ENCODE data around the gene SPTBN4.
A peak's percentile ranks its signal among the peaks of the same experiment; 100 is the strongest.

The SPTBN4 gene

DNA sequence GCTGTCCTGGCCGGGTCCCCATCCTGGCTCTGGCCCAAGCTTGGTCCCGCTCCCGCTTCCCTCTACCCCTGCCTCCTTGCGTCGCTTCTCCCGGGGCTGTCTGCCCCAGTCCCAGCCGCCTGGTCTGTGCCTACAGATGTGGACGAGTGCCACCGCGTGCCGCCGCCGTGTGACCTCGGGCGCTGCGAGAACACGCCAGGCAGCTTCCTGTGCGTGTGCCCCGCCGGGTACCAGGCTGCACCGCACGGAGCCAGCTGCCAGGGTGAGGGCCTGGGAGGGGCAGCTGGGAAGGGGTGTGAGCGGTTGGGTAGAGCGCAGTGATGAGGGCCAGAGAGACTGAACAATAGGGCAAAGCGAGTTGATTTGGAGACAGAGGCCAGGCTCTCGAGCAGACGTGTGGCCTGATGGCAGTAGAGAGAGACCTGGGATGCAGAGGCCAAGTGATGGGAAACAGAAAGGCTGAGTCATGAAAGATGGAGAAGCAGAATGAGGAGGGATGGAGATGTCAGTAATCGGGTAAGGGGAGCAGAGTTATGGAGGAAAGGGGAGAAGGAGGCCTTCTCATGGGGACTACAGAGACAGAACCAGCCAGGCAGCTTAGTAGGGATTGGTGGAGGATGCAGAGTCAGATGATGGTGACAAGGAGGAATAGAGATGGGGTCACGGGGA lies 143.7 kb downstream of the SPTBN4 start:
- in situ Hi-C loops (cut with MboI; ENCODE audit: low pct_unique_long_range_greater_than_20kb, low sequenced_read_pairs, unreplicated experiment), result loop anchor here (25.0 kb wide), 1 partner anchor 298 kb away; no protein-coding TSS in a partner anchor
- TF ChIP-seq CTCF (IDR thresholded peaks at IDR 0.05; ENCODE audit: extremely low read depth, insufficient read depth, missing control alignments), result no peak
- no peak for DNase-seq (ENCODE audit: low spot score)

GRCh38 chr19:40611096-40611495 lies 144.3 kb downstream of the SPTBN4 start:
- in situ Hi-C loops (cut with MboI; ENCODE audit: low pct_unique_long_range_greater_than_20kb, low sequenced_read_pairs, unreplicated experiment), result loop anchor here (25.0 kb wide), 1 partner anchor 299 kb away; no protein-coding TSS in a partner anchor
- TF ChIP-seq CTCF (IDR thresholded peaks at IDR 0.05; ENCODE audit: extremely low read depth, insufficient read depth, missing control alignments), result no peak
- no peak for DNase-seq (ENCODE audit: low spot score)

- in situ Hi-C loops (cut with MboI; ENCODE audit: low pct_unique_long_range_greater_than_20kb, low sequenced_read_pairs, unreplicated experiment), result loop anchor here (25.0 kb wide), 1 partner anchor 300 kb away; no protein-coding TSS in a partner anchor
- TF ChIP-seq CTCF (IDR thresholded peaks at IDR 0.05; ENCODE audit: extremely low read depth, insufficient read depth, missing control alignments), result no peak
- DNase-seq (ENCODE audit: low spot score), result no peak
Observed at GRCh38 chr19:40611900-40612698, 145.3 kb downstream of the SPTBN4 start.

- peak; percentile 91 for DNase-seq (ENCODE audit: low spot score)
- in situ Hi-C loops (cut with MboI; ENCODE audit: low pct_unique_long_range_greater_than_20kb, low sequenced_read_pairs, unreplicated experiment), result loop anchor here (25.0 kb wide), 1 partner anchor 301 kb away; no protein-coding TSS in a partner anchor
- no peak for TF ChIP-seq CTCF (IDR thresholded peaks at IDR 0.05; ENCODE audit: extremely low read depth, insufficient read depth, missing control alignments)
Observed at GRCh38 chr19:40612831-40613689, 146.3 kb downstream of the SPTBN4 start.

DNA sequence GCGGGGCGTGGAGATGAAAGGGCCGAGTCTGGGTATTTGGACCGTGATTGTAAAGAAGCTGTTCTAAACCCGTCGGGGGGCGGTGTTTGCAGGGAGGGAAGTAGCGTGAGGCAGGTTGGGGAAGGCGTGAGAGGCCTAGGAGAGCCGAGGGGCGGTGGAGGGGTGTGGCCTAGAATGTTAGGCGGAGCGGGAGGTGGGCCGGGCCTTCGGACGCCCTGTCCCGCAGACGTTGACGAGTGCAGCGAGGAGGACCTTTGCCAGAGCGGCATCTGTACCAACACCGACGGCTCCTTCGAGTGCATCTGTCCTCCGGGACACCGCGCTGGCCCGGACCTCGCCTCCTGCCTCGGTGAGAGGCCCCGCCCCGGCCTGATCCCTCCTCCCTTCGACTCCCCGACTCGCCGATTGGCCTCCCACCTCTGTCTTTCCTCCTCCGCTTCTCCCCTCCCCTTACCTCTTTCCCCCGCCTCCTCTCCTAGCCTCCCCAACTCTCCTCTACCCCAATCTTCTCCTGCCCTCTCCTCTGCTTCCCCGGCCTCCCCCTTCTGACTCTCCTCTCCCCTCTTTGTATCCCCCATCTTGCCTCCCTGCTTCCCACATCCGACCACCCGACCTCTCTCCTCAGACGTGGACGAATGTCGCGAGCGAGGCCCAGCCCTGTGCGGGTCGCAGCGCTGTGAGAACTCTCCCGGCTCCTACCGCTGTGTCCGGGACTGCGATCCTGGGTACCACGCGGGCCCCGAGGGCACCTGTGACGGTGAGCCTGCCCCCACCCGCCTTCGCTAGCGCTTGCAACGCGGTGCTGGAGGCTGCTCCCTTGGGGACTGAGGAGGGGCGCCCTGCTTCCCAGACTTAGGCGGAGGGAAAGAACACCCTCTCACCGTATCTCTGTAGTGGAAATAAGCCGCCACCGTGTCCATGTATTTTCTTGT lies 147.2 kb downstream of the SPTBN4 start:
- no peak for TF ChIP-seq CTCF (IDR thresholded peaks at IDR 0.05; ENCODE audit: extremely low read depth, insufficient read depth, missing control alignments)
- peak; percentile 93 for DNase-seq (ENCODE audit: low spot score)

More for the DNA sequence above, 147.2 kb downstream of the SPTBN4 start:
- in situ Hi-C loops (cut with MboI; ENCODE audit: low pct_unique_long_range_greater_than_20kb, low sequenced_read_pairs, unreplicated experiment), result loop anchor here (25.0 kb wide), 1 partner anchor 302 kb away; no protein-coding TSS in a partner anchor
